ENCODE results near the gene TMEM220.

GRCh38 chr17:10713318-10713717, 16.5 kb downstream of the TMEM220 start:
- TF ChIP-seq, protein P1, sequence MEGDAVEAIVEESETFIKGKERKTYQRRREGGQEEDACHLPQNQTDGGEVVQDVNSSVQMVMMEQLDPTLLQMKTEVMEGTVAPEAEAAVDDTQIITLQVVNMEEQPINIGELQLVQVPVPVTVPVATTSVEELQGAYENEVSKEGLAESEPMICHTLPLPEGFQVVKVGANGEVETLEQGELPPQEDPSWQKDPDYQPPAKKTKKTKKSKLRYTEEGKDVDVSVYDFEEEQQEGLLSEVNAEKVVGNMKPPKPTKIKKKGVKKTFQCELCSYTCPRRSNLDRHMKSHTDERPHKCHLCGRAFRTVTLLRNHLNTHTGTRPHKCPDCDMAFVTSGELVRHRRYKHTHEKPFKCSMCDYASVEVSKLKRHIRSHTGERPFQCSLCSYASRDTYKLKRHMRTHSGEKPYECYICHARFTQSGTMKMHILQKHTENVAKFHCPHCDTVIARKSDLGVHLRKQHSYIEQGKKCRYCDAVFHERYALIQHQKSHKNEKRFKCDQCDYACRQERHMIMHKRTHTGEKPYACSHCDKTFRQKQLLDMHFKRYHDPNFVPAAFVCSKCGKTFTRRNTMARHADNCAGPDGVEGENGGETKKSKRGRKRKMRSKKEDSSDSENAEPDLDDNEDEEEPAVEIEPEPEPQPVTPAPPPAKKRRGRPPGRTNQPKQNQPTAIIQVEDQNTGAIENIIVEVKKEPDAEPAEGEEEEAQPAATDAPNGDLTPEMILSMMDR (IDR thresholded peaks at IDR 0.05), result no peak
- TF ChIP-seq ZFX (IDR thresholded peaks at IDR 0.05; ENCODE audit: borderline replicate concordance), result no peak
